Mucosa of stomach (tissue), 1 donor: ENCODE results near the gene PCDH19.
"Not testable (repeated sequence)": the region's sequence is repeated elsewhere in the genome, so short reads cannot be mapped to it uniquely, and the experiment has no call there.

ENCODE experiments used
- H3K27me3 ChIP-seq: one replicate; pipeline ENCODE4 v1.7.0; 2013; ENCODE audit warnings: mild to moderate bottlenecking, low read length; ENCODE audit not compliant: control insufficient read depth, insufficient read depth
- H3K36me3 ChIP-seq: one replicate; pipeline ENCODE4 v1.7.0; 2013; ENCODE audit warnings: low read length; ENCODE audit not compliant: control insufficient read depth, insufficient read depth
- H3K4me1 ChIP-seq: one replicate; pipeline ENCODE4 v1.7.0; 2013; ENCODE audit warnings: mild to moderate bottlenecking, low read length; ENCODE audit not compliant: control insufficient read depth, insufficient read depth
- H3K4me3 ChIP-seq: one replicate; pipeline ENCODE4 v1.7.0; 2013; ENCODE audit warnings: low read length
- H3K9ac ChIP-seq: one replicate; pipeline ENCODE4 v1.7.0; 2013; ENCODE audit warnings: mild to moderate bottlenecking, low read length, moderate library complexity
- H3K9me3 ChIP-seq: one replicate; pipeline ENCODE4 v1.7.0; 2013; ENCODE audit warnings: mild to moderate bottlenecking, low read length, moderate library complexity; ENCODE audit not compliant: control insufficient read depth
- donor health status: Pancreatic carcinoma.

PCDH19 gene

GRCh38 chrX:100409610-100410590, at the start of gene PCDH19:
Gene PCDH19, minus strand, starts transcription at chrX:100410273. Its CDS starts 1,676 bp downstream, at chrX:100408597.
- peaks cover 48% of the 10 kb centered on the region for H3K27me3 ChIP-seq
- no peaks in the 10 kb centered on the region for H3K36me3 ChIP-seq
- no peaks in the 10 kb centered on the region for H3K4me1 ChIP-seq
- H3K4me3 ChIP-seq = no peak within 1 kb of the TSS
- no peaks in the 10 kb centered on the region for H3K9me3 ChIP-seq
- H3K9ac ChIP-seq = no peak within 1 kb of the TSS

GRCh38 chrX:100449696-100450608, 39.9 kb upstream of the PCDH19 start:
- H3K9me3 ChIP-seq = no peaks in the 10 kb centered on the region
- no peaks in the 10 kb centered on the region for H3K36me3 ChIP-seq
- H3K27me3 ChIP-seq = no peaks in the 10 kb centered on the region
- H3K4me1 ChIP-seq = peaks cover 5% of the 10 kb centered on the region
- no peak overlapping the region for H3K4me3 ChIP-seq
- no peak overlapping the region for H3K9ac ChIP-seq

GRCh38 chrX:100447655-100448397, 37.8 kb upstream of the PCDH19 start:
- Histone ChIP-seq H3K36me3 (no peaks in the 10 kb centered on the region), H3K4me3 (no peak overlapping the region), H3K9ac (no peak overlapping the region), H3K9me3 (no peaks in the 10 kb centered on the region), H3K27me3 (no peaks in the 10 kb centered on the region), H3K4me1 (peaks cover 5% of the 10 kb centered on the region)

- H3K27me3 ChIP-seq = no peaks in the 10 kb centered on the region
- no peak overlapping the region for H3K4me3 ChIP-seq
- H3K36me3 ChIP-seq = no peaks in the 10 kb centered on the region
- H3K9me3 ChIP-seq = no peaks in the 10 kb centered on the region
- peaks cover 5% of the 10 kb centered on the region for H3K4me1 ChIP-seq
- no peak overlapping the region for H3K9ac ChIP-seq
These were observed 35.5 kb upstream of the PCDH19 start for GRCh38 chrX:100445593-100445992.

- H3K27me3 ChIP-seq, H3K36me3 ChIP-seq, H3K9me3 ChIP-seq, H3K4me1 ChIP-seq, H3K4me3 ChIP-seq, H3K9ac ChIP-seq: not testable (repeated sequence)
These were observed 31.2 kb upstream of the PCDH19 start for GRCh38 chrX:100441321-100441720.

GRCh38 chrX:100440006-100440405, 29.9 kb upstream of the PCDH19 start:
- H3K27me3 ChIP-seq = no peaks in the 10 kb centered on the region
- H3K4me3 ChIP-seq = no peak overlapping the region
- H3K36me3 ChIP-seq = no peaks in the 10 kb centered on the region
- H3K9me3 ChIP-seq = no peaks in the 10 kb centered on the region
- no peaks in the 10 kb centered on the region for H3K4me1 ChIP-seq
- no peak overlapping the region for H3K9ac ChIP-seq

GRCh38 chrX:100435726-100436125, 25.7 kb upstream of the PCDH19 start:
- H3K4me1 ChIP-seq = no peaks in the 10 kb centered on the region
- H3K9me3 ChIP-seq = no peaks in the 10 kb centered on the region
- H3K9ac ChIP-seq = no peak overlapping the region
- no peaks in the 10 kb centered on the region for H3K36me3 ChIP-seq
- H3K27me3 ChIP-seq = no peaks in the 10 kb centered on the region
- no peak overlapping the region for H3K4me3 ChIP-seq

- H3K9me3 ChIP-seq = no peaks in the 10 kb centered on the region
- H3K9ac ChIP-seq = no peak overlapping the region
- no peaks in the 10 kb centered on the region for H3K27me3 ChIP-seq
- no peaks in the 10 kb centered on the region for H3K36me3 ChIP-seq
- H3K4me1 ChIP-seq = no peaks in the 10 kb centered on the region
- no peak overlapping the region for H3K4me3 ChIP-seq
These were observed 13.9 kb upstream of the PCDH19 start for GRCh38 chrX:100424012-100424411.

GRCh38 chrX:100418556-100418955, 8.5 kb upstream of the PCDH19 start:
- Histone ChIP-seq H3K36me3 (no peaks in the 10 kb centered on the region), H3K9me3 (no peaks in the 10 kb centered on the region), H3K9ac (no peak overlapping the region), H3K4me3 (no peak overlapping the region), H3K4me1 (no peaks in the 10 kb centered on the region), H3K27me3 (no peaks in the 10 kb centered on the region)

GRCh38 chrX:100417681-100418080, 7.6 kb upstream of the PCDH19 start:
- no peaks in the 10 kb centered on the region for H3K9me3 ChIP-seq
- peaks cover 5% of the 10 kb centered on the region for H3K27me3 ChIP-seq
- H3K4me3 ChIP-seq = no peak overlapping the region
- H3K36me3 ChIP-seq = no peaks in the 10 kb centered on the region
- H3K9ac ChIP-seq = no peak overlapping the region
- H3K4me1 ChIP-seq = no peaks in the 10 kb centered on the region

GRCh38 chrX:100413229-100413628, 3.2 kb upstream of the PCDH19 start:
- H3K4me1 ChIP-seq = no peaks in the 10 kb centered on the region
- no peaks in the 10 kb centered on the region for H3K9me3 ChIP-seq
- H3K9ac ChIP-seq = no peak overlapping the region
- H3K27me3 ChIP-seq = peaks cover 33% of the 10 kb centered on the region
- no peak overlapping the region for H3K4me3 ChIP-seq
- H3K36me3 ChIP-seq = no peaks in the 10 kb centered on the region
